Measurements from ENCODE around the gene THAP12. TPM values are rescaled to one million over a fixed set of nuclear protein-coding genes. Genes with fewer than 3 reads are reported as not detected.

Gene THAP12
- 44.1 TPM for total RNA-seq (2021; ENCODE audit: unreplicated experiment)
- polyA plus RNA-seq (2012): 10.6 and 16.1 TPM in 2 replicates
- Bru-seq, nascent RNA: percentile 83 among the genes with signal in this experiment
- BruChase-seq, experiment 1, labeled RNA remaining after a 6-hour chase: percentile 94 among the genes with signal in this experiment
- percentile 86 among the genes with signal in this experiment for BruChase-seq, experiment 2, labeled RNA remaining after a 2-hour chase
- long read RNA-seq, transcript THAP12-201 (5 exons, 3,300 nt): major isoform, 106 of 178 reads
- long read RNA-seq, transcript THAP12-203 (6 exons, 882 nt): minor isoform, 45 of 178 reads
- long read RNA-seq, partial matches to known transcripts: 3 of 178 reads
- long read RNA-seq, other reads (novel, unspliced or antisense): 24 of 178 reads

DNA sequence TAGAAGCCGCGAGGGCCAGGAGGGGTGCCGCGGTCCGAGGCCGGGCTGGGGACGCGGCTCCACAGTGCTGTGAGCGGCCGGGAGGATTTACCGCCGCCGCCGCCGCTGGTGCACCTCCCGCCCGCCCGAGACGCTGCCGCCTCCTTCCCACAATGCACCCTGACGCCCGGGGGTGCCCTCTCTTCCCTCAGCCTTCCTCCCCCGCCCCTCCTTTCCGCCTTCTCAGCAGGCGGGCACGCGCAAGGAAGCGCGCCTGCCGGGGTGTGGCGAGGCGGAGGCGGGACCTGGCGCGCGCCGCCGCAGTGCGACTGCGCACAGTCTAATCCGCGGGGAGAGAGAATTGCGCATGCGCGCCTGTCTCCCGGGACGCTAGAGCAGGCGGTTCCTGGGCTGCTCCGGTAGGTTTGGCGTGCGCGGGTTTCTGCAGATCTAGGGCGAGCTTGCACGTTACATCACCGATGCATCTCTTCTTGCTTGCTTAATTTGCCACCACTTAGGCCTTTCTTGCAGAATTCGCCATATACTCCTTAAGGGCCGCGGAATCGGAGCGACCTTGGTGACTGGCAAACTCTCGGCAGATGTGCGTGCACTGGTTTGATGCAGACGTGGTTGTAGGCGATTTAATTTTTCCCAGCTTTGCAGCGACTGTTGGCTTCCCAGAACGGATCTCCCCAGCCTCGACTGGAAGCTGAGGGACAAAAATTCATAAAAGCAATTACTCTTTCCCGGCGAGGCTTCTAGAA, at the start of gene THAP12, which contains the start of gene GVQW3:
TSS of gene THAP12 (minus strand) at position 156 of the 743 bp plus-strand sequence. CDS start 296 bp downstream, outside the sequence.
TSS of gene GVQW3 (plus strand) at position 347 of the 743 bp plus-strand sequence. CDS start 506 bp downstream, outside the sequence.
- no peaks in the 10 kb centered on the region for H3K27me3 ChIP-seq (ENCODE audit: insufficient read depth, low read length)
- H3K79me2 ChIP-seq (ENCODE audit: insufficient read depth, low read length): peaks cover 45% of the 10 kb centered on the region
- no peaks in the 10 kb centered on the region; a peak in 1 of 4 replicates for H3K36me3 ChIP-seq (ENCODE audit: control insufficient read depth in 1 of 2, insufficient read depth in 2 of 2, low read length in 2 of 2)
- no peaks in the 10 kb centered on the region for H3K9me3 ChIP-seq (ENCODE audit: control insufficient read depth in 1 of 2, insufficient read depth in 1 of 2, low read depth in 1 of 2, low read length in 2 of 2)
- ChIA-PET POLR2A (no interaction called here), CTCF (no interaction called here), RAD21 (ENCODE audit: low non-redundant PET in 1 of 2, low total read pairs in 2 of 2, uncharacterized antibody in 2 of 2, unreplicated experiment in 2 of 2) (no interaction called here)
- no peaks in the 10 kb centered on the region for H4K20me1 ChIP-seq (ENCODE audit: insufficient read depth)
- H3K4me1 ChIP-seq (ENCODE audit: control insufficient read depth in 1 of 2, insufficient read depth in 2 of 2, low read length in 2 of 2): peaks cover 6 to 20% of the 10 kb centered on the region in 2 experiments
- H2AFZ ChIP-seq (ENCODE audit: low read depth, low read length, poor library complexity, severe bottlenecking): peak within 1 kb of the TSS; percentile 36
- ATAC-seq (peak; percentile 89), DNase-seq (ENCODE audit: low read depth, low spot score) (peak; percentile 93)
- peak within 1 kb of the TSS; percentile 94 for H3K4me2 ChIP-seq (ENCODE audit: low read length)
- BruUV-seq (replicated peaks): TSS peak; percentile 77
- H3K4me3 ChIP-seq (replicated peaks in 1 of 2; ENCODE audit: low read depth in 1 of 2, low read length in 2 of 2): peak within 1 kb of the TSS; percentile 76 to 95
- no peaks in the 10 kb centered on the region for H3K9me2 ChIP-seq (ENCODE audit: insufficient read depth)
- intact Hi-C loops (cut with micrococcal nuclease): loop anchor here (5.0 kb wide), 1 partner anchor 61 kb away; no protein-coding TSS in a partner anchor
- H3K27ac ChIP-seq (ENCODE audit: low read depth, low read length): peak within 1 kb of the TSS; percentile 79
- peak within 1 kb of the TSS; percentile 84 for H3K9ac ChIP-seq (ENCODE audit: low read length)
- TF ChIP-seq TCF7L2 (IDR thresholded peaks at IDR 0.05; ENCODE audit: borderline replicate concordance, extremely low read depth, insufficient read depth, insufficient read length): peak; percentile 18
- no peak for TF ChIP-seq ATF3 (IDR thresholded peaks at IDR 0.05)
- TF ChIP-seq JUND (IDR thresholded peaks at IDR 0.05): no peak
- TF ChIP-seq CTCF (IDR thresholded peaks at IDR 0.05 in 2 of 3, conservative IDR thresholded peaks at IDR 0.05 in 1 of 3; ENCODE audit: borderline replicate concordance in 1 of 3, insufficient read depth in 1 of 3, low read depth in 2 of 3, low read length in 2 of 3): 0 out of 6 replicates have a peak, but pooled peaks of 1 of the 3 experiments have one; percentile 22
- TF ChIP-seq RAD21 (IDR thresholded peaks at IDR 0.05; ENCODE audit: low read depth): no peak
- peak; percentile 51; the same call in 1 of the 2 replicates for TF ChIP-seq SIN3A (IDR thresholded peaks at IDR 0.05; ENCODE audit: low read depth)
- no peak for TF ChIP-seq FOSL1 (IDR thresholded peaks at IDR 0.05; ENCODE audit: low read depth)
- no peak for TF ChIP-seq ZNF274 (IDR thresholded peaks at IDR 0.05; ENCODE audit: low read depth, low read length)
- TF ChIP-seq EZH2phosphoT487 (IDR thresholded peaks at IDR 0.05; ENCODE audit: borderline replicate concordance): no peak
- TF ChIP-seq ZBTB33 (IDR thresholded peaks at IDR 0.05; ENCODE audit: extremely low read depth, insufficient replicate concordance, low read length): no peak
- peak; percentile 53; the same call in 1 of the 2 replicates for TF ChIP-seq ELF1 (IDR thresholded peaks at IDR 0.05; ENCODE audit: borderline replicate concordance, low read depth)
- TF ChIP-seq MAX (IDR thresholded peaks at IDR 0.05): peak; percentile 85
- peak; percentile 83 for TF ChIP-seq SP1 (IDR thresholded peaks at IDR 0.05; ENCODE audit: low read depth)
- TF ChIP-seq EGR1 (IDR thresholded peaks at IDR 0.05; ENCODE audit: low read depth): peak; percentile 94
- peak; percentile 89 for TF ChIP-seq POLR2AphosphoS5 (IDR thresholded peaks at IDR 0.05; ENCODE audit: low read depth, low read length)
- no peak for TF ChIP-seq CEBPB (IDR thresholded peaks at IDR 0.05; ENCODE audit: low read depth)
- TF ChIP-seq ZFX (IDR thresholded peaks at IDR 0.05): no peak
